GM21423 (cell line): Measurements from ENCODE around the gene LRRC2.
"Not testable (repeated sequence)": the region's sequence is repeated elsewhere in the genome, so short reads cannot be mapped to it uniquely, and the experiment has no call there.

Experiments
- ATAC-seq: cut with Tn5 transposase; IDR thresholded peaks from one replicate; pipeline ENCODE4 v1.9.1; 2021; ENCODE audit warnings: mild to moderate bottlenecking, moderate library complexity; ENCODE audit not compliant: unreplicated experiment

The LRRC2 gene

GRCh38 chr3:46584598-46585467, 18.7 kb upstream of the LRRC2 start:
- ATAC-seq: no peak

DNA sequence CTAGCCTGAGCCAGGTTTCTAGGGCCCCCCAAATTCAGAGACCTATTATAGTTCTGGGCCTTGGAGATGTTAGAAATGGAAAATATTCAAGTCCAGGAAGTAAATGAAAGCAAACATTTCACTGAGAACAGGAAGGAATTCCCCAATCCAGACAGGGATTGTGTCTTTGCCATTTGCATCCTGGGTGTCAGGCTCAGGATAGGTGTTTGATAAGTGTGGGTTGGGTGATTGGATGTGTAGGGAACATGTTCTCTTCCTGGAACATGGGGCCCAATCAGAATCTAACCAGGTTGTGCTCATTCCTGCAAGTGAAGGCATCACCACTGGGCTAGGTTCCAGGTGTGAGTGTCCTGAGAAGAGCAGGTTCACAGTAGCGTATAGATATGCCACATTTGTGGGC, 14.6 kb upstream of the LRRC2 start:
- ATAC-seq: no peak

- ATAC-seq: no peak
Measured at GRCh38 chr3:46579756-46580286, 13.7 kb upstream of the LRRC2 start.

- no peak for ATAC-seq
Measured at GRCh38 chr3:46578973-46579755, 13.1 kb upstream of the LRRC2 start.

- not testable (repeated sequence) for ATAC-seq
Measured at GRCh38 chr3:46577580-46578249, 11.6 kb upstream of the LRRC2 start.

DNA sequence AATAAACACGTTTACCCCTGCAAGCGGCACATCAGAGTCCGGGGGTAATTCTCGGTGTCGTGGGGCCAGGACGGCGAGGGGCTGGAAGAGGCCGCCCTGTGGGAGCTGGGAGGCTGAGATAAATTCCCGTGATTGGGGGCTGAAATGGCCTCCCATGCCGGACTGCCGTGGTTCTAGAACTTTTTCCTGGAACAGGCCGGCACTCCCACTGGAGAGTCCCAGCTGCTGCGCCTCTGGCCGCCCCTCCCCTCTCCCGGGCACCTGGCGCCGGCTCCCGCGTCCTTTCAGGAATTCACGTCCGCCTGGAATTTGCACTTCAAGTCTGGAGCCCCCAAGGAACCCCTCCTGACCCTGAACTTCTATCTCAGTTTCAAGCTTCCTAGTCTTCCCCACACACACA, 10.8 kb upstream of the LRRC2 start:
- no peak for ATAC-seq

DNA sequence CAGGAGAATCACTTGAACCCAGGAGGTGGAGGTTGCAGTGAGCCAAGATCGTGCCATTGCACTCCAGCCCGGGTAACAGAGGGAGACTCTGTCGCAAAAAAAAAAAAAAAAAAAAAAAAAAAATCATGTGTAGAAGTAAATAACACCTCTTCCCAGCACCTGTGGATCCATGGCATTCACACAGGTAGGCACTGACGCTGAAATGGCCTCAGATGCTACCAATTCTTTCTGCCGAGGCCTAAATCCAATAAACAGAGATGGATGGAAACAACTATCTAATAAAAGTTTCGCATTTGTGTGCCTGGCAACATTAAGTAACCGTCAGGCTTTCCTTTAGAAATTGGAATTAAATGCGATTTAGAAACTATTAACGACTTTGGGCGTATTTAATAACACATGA, 10.3 kb upstream of the LRRC2 start:
- no peak for ATAC-seq

DNA sequence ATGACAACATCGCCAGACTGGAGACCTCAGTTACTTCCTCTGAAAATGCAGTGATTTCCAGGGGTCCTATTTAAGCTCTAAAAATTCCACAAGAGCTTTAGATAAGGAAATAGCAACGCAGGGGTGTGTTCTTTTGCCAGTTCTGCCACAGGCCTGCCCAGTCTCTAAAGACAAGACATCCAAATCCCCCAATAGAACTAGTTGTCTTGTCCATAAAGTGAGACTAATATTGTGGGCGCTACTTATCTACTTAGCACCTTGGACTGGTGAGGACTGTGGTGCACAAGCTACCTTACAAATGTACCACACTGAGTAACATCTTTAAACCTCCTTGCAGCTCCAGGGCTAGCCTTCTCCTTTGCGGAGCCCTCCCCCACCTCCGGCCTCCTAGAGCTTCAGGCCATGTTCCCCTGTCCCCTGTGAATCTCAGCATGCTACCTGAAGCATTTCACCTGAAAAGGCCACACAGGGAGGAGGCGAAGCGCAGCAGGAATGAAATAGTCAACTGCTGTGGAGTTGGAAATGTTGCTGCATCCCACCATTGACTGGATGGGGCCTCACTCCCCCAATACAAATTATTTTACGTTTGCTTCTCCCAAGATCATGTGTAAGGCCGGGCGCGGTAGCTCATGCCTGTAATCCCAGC, 9.6 kb upstream of the LRRC2 start:
- ATAC-seq: no peak

DNA sequence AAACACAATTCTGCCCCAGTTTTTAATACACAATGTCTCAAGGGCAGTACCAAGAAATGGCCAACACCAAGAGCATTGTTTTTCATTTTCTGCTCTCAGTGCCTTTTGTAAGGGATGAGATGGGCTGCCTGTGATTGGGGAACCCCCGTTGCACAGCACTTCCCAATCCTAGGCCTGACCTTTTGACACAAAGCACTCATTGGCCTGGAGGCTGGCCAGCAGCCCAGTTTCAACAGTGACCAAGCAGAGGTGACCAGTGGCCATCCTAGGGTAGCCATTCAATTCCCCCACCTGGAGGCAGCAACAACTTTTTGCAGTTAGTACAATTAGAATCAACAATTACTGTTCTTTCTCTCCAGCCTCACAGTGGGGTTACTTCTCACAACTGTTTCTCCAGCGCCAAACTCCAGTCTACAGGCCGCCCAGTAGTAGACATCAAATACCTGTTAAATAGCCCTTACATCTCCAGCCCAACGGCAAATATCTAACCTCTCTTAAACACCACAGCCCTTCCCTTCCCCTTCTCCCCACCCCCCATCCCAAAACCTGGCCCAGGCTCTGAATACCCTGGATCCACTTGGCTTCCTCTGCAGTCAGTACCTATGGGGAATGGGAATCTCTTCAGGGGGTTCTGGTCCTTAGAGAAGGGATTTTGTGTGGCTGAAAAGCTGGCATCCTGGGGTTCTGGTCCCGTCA, 8.9 kb upstream of the LRRC2 start:
- ATAC-seq: no peak

DNA sequence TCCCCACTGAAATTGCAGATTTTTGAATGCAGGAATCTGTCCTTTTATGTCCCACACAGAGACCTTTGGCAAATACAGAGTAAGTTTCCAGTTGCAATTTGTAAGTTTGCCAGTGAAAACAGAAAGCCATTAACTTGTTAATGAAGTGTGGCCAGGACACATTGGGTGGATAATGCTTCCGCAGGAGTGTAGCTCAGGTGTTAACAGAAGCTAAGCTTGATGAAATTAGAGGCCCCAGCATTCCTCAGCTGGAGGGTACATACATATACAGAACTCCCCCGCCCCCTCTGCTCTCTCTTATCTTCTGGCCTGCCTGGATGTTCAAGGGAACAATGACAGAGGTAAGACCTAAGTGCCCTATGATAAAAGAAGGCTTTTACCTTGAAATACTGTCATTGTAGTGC, 8.1 kb upstream of the LRRC2 start:
- no peak for ATAC-seq

DNA sequence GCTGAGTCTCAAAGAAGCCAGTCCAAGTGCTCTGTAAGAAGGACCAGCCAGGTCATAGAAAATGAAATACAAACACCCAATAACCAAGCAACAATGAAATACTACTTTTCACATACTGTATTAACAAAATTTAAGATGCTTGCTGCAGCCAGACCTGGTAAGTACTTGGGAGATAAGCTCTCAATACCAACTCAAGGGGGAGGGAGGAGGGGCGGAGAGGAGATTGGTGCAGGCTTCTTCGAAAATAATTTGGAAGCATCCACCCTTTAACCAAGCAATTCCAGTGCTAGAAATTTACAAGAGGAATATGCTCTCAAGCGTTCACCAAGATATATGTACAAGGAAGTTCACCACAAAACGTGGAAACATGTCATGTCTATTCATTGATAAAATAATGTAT, 7.6 kb upstream of the LRRC2 start:
- no peak for ATAC-seq

DNA sequence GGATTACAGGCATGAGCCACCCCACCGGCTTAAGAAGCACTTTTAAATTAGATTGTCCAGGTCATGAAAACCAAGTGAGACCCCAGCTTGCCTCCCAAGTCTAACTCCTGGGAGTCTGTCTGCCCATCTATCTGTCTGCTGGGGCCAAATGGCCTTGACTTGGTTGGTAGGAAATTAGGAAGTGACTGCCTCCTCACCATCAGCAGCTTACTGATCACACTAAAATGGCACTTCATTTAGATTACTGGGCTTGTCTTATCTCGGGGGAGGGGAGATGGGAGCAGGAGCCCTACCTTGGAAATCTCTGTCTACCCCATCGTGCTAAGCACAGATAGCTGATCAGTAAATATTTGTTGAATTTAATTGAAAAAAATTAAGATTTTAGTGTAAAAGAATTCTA, 5.6 kb upstream of the LRRC2 start:
- ATAC-seq: no peak

DNA sequence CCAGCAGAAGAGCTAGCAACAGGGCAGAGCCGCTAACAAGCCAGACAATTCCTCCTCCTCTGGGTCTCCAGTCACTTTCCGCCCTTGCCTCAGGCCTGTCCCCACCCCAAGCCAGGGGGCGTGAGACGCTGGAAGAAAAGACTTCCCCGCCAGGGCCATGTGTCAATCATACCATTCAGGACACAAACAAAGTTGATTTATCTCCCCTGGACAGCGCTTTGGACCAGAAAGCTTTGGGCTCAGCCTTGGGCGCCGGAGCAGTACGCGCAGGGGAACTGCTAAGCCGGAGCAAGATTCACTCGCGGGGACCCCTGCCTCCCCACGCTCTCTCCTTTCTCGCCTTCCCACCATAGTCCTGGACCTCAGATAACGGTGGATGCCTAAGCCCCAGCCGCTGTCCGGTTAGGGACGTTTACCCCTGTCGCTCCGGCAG, 479 bp downstream of the LRRC2 start:
- ATAC-seq: no peak

DNA sequence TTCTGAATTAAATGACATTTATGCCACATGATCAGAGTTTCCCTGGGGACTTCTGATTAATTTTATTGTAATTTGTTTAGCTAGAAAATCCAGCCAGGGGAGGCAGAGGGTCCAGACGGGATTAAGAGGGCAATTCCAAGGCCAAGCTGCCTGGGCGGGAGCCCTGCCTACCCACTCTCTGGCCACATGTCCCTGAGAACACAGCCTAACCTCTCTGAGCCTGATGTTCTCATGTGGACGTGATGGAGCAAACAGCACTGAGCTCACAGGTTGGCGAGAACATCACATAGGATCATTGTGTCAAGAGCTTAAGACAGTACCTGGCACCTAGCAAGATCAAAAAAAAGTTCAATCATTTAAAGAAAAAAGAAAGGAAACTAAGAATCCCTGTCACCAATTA, 1.0 kb downstream of the LRRC2 start:
- no peak for ATAC-seq

GRCh38 chr3:46564190-46565021, 1.7 kb downstream of the LRRC2 start:
- no peak for ATAC-seq

- no peak for ATAC-seq
Measured at GRCh38 chr3:46561951-46562350, 4.2 kb downstream of the LRRC2 start.

DNA sequence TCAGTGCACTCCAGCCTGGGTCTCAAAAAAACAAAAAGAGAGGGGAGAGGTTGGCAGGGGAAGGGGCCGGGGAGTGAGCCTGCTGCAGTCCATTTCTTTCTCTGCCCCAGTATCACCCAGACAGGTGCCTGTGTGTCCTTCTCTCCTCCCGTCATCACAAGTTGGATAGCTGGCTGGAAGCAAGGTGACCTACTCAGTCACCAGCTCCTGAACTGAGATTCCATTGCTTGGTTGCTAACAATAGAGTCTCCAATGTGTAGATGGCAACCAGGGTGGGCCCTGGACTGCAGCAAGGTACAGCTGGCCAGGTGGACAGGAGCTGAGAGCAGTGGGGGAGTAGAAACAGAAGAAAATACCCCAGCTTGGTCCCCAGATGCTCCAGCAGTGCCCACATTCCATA, 4.6 kb downstream of the LRRC2 start:
- ATAC-seq: no peak

- ATAC-seq: no peak
Measured at GRCh38 chr3:46559091-46559704, 6.9 kb downstream of the LRRC2 start.
